CD4-positive, alpha-beta T cell (primary cell): ENCODE measurements around the gene TBC1D2B. TPM values are rescaled to one million over a fixed set of nuclear protein-coding genes. Genes with fewer than 3 reads are reported as not detected.
"Not testable (repeated sequence)": the region's sequence is repeated elsewhere in the genome, so short reads cannot be mapped to it uniquely, and the experiment has no call there.

Experiments used
- ATAC-seq: fragments of 200-7000 bp; cut with Tn5 transposase; one replicate; pipeline ENCODE4 v1.10.0; 2022; ENCODE audit warnings: mild to moderate bottlenecking; ENCODE audit not compliant: poor library complexity
- CTCF ChIA-PET: fragments of 350-600 bp; sonication (Branson Sonifier 250); formaldehyde crosslinking; loops from one replicate; lab custom pipeline; 2021; ENCODE audit warnings: antibody characterized with exemption, inconsistent platforms; lab: Charles Lee
- POLR2A ChIA-PET: fragments of 350-600 bp; sonication (Branson Sonifier 250); formaldehyde crosslinking; loops from one replicate; lab custom pipeline; 2021; ENCODE audit warnings: antibody characterized with exemption, inconsistent platforms; lab: Charles Lee
- DNase-seq, 14 experiments: peaks; one replicate each; pipeline ENCODE4 v3.0.0-alpha.2; 2013 to 2020; ENCODE audit warnings: mixed read lengths in 2 of 14
- H3K27ac ChIP-seq, 2 donors: one replicate each; pipeline versions ENCODE4 v1.5.1 to v1.7.0; 2013; ENCODE audit warnings: low read length in 2 of 2, low read depth in 1 of 2, mild to moderate bottlenecking in 1 of 2
- H3K27me3 ChIP-seq, 2 experiments: 1 replicate in 1 of 2; 2 replicates in 1 of 2; pipeline versions ENCODE4 v1.6.1 to v1.7.0; 2013; ENCODE audit warnings: low read length in 2 of 2, control low read depth in 1 of 2, mild to moderate bottlenecking in 1 of 2, moderate library complexity in 1 of 2; ENCODE audit not compliant: insufficient read depth in 2 of 2, control insufficient read depth in 1 of 2
- H3K36me3 ChIP-seq: one replicate; pipeline ENCODE4 v1.6.1; 2013; ENCODE audit warnings: low read length, control low read depth; ENCODE audit not compliant: insufficient read depth
- H3K4me1 ChIP-seq: one replicate; pipeline ENCODE4 v1.6.1; 2013; ENCODE audit warnings: low read length, control low read depth; ENCODE audit not compliant: insufficient read depth
- H3K4me3 ChIP-seq: one replicate; pipeline ENCODE4 v1.5.1; 2013; ENCODE audit warnings: mild to moderate bottlenecking, low read length, moderate library complexity
- H3K9me3 ChIP-seq, 2 experiments: 1 replicate in 1 of 2; 2 replicates in 1 of 2; pipeline versions ENCODE4 v1.6.1 to v1.7.0; 2013; ENCODE audit warnings: low read length in 2 of 2, mild to moderate bottlenecking in 2 of 2, control low read depth in 1 of 2, moderate library complexity in 1 of 2; ENCODE audit not compliant: control insufficient read depth in 1 of 2, insufficient read depth in 1 of 2
- H3K27ac Mint-ChIP-seq: one replicate; pipeline ENCODE4 v1.8.0; 2020; ENCODE audit warnings: mixed read lengths
- H3K27me3 Mint-ChIP-seq: one replicate; pipeline ENCODE4 v1.8.0; 2021; ENCODE audit warnings: mixed read lengths
- H3K36me3 Mint-ChIP-seq: one replicate; pipeline ENCODE4 v1.8.0; 2021; ENCODE audit warnings: low read depth, mixed read lengths
- H3K4me1 Mint-ChIP-seq: one replicate; pipeline ENCODE4 v1.8.0; 2021; ENCODE audit warnings: low read depth, mixed read lengths
- H3K4me3 Mint-ChIP-seq: one replicate; pipeline ENCODE4 v1.8.0; 2020; ENCODE audit warnings: mild to moderate bottlenecking, mixed read lengths
- H3K9me3 Mint-ChIP-seq: one replicate; pipeline ENCODE4 v1.8.0; 2020; ENCODE audit warnings: mixed read lengths
- CTCF ChIP-seq: fragments of 200-600 bp; IDR thresholded peaks from one replicate; pipeline ENCODE4 v1.8.0; 2022; ENCODE audit warnings: antibody characterized with exemption, mild to moderate bottlenecking
- intact Hi-C, 2 experiments: fragments of 100-400 bp; cut with DNase I in 1 of 2; cut with micrococcal nuclease in 1 of 2; formaldehyde crosslinking; loops; one replicate each; pipeline versions ENCODE4 v1.15.1 to v1.9.0; 2023 to 2025; cut with DNase I, micrococcal nuclease
- total RNA-seq, 174 experiments: library from RNA in 2 of 174; stranded (reverse) in 2 of 174; gene quantifications; one replicate each; pipeline ENCODE4 v1.2.3 and lab custom pipeline; 2021 to 2026

The TBC1D2B gene
- total RNA-seq, 2 experiments from 2014 or later: 89.3 to 97.6 TPM

GRCh38 chr15:78000091-78000926 is 77.2 kb downstream of the TBC1D2B start:
- no peaks in the 10 kb centered on the region for H3K9me3 ChIP-seq
- H3K36me3 Mint-ChIP-seq: peaks cover 76% of the 10 kb centered on the region
- H3K27me3 Mint-ChIP-seq: no peaks in the 10 kb centered on the region
- POLR2A ChIA-PET: interaction anchor here (1.3 kb wide), 1 partner anchor 108 kb away, joined by 10 read pairs; no protein-coding TSS in a partner anchor
- peak overlapping the region; percentile 45 for H3K27ac Mint-ChIP-seq
- peaks cover 14% of the 10 kb centered on the region for H3K4me1 ChIP-seq
- no peak overlapping the region for H3K4me3 Mint-ChIP-seq
- CTCF ChIA-PET: interaction anchor here (0.6 to 2.5 kb wide), 14 partner anchors 10 to 196 kb away, joined by 3 to 57 read pairs (median 4); partner anchors contain the start of genes CIB2 and TBC1D2B
- peak; percentile 70 for TF ChIP-seq CTCF
- H3K27ac ChIP-seq: no peak overlapping the region
- intact Hi-C loops: loop anchor here (1.0 to 2.0 kb wide), 3 partner anchors 76 to 241 kb away; partner anchors contain the start of gene TBC1D2B (in 1 of the 2)
- no peak overlapping the region for H3K4me3 ChIP-seq
- peak; percentile 100 for ATAC-seq
- H3K9me3 Mint-ChIP-seq: no peaks in the 10 kb centered on the region
- no peaks in the 10 kb centered on the region for H3K27me3 ChIP-seq
- H3K4me1 Mint-ChIP-seq: peaks cover 11% of the 10 kb centered on the region
- DNase-seq: peak; percentile 64 to 91 (median 78)
- H3K36me3 ChIP-seq: peaks cover 84% of the 10 kb centered on the region

GRCh38 chr15:77999486-77999885 is 78.0 kb downstream of the TBC1D2B start:
- Histone ChIP-seq H3K9me3 (no peaks in the 10 kb centered on the region), H3K36me3 (peaks cover 76% of the 10 kb centered on the region), H3K27me3 (no peaks in the 10 kb centered on the region), H3K4me1 (peaks cover 10% of the 10 kb centered on the region), H3K27ac (no peak overlapping the region), H3K4me3 (no peak overlapping the region)
- ChIA-PET POLR2A (interaction anchor here (1.3 kb wide), 1 partner anchor 109 kb away, joined by 10 read pairs; no protein-coding TSS in a partner anchor), CTCF (interaction anchor here (0.6 to 2.5 kb wide), 13 partner anchors 10 to 197 kb away, joined by 3 to 57 read pairs (median 4); partner anchors contain the start of genes CIB2 and TBC1D2B)
- peaks cover 10% of the 10 kb centered on the region for H3K4me1 Mint-ChIP-seq
- ATAC-seq (no peak), DNase-seq (no peak)
- no peak overlapping the region for H3K4me3 Mint-ChIP-seq
- TF ChIP-seq CTCF: no peak
- peaks cover 72% of the 10 kb centered on the region for H3K36me3 Mint-ChIP-seq
- intact Hi-C loops: no loop called here
- no peak overlapping the region for H3K27ac Mint-ChIP-seq
- no peaks in the 10 kb centered on the region for H3K27me3 Mint-ChIP-seq
- no peaks in the 10 kb centered on the region for H3K9me3 Mint-ChIP-seq

- Mint-ChIP-seq H3K27me3 (no peaks in the 10 kb centered on the region), H3K4me3 (no peak overlapping the region), H3K9me3 (no peaks in the 10 kb centered on the region), H3K27ac (no peak overlapping the region), H3K36me3 (peaks cover 67% of the 10 kb centered on the region), H3K4me1 (peaks cover 10% of the 10 kb centered on the region)
- ATAC-seq: no peak
- Histone ChIP-seq H3K4me1 (peaks cover 10% of the 10 kb centered on the region), H3K9me3 (no peaks in the 10 kb centered on the region), H3K27me3 (no peaks in the 10 kb centered on the region), H3K27ac (no peak overlapping the region), H3K36me3 (peaks cover 76% of the 10 kb centered on the region), H3K4me3 (no peak overlapping the region)
- POLR2A ChIA-PET: no interaction called here
- no peak for TF ChIP-seq CTCF
- no peak for DNase-seq
- intact Hi-C loops: no loop called here
- CTCF ChIA-PET: interaction anchor here (1.0 kb wide), 1 partner anchor 114 kb away, joined by 4 read pairs; no protein-coding TSS in a partner anchor
Measured at GRCh38 chr15:77998592-77998991, 78.9 kb downstream of the TBC1D2B start.

GRCh38 chr15:77997761-77998554 is 79.6 kb downstream of the TBC1D2B start:
- H3K4me3 ChIP-seq, H3K4me3 Mint-ChIP-seq, H3K9me3 ChIP-seq, H3K4me1 Mint-ChIP-seq, intact Hi-C loops, ATAC-seq, H3K27ac ChIP-seq, H3K27me3 Mint-ChIP-seq, H3K9me3 Mint-ChIP-seq, DNase-seq, POLR2A ChIA-PET, H3K27me3 ChIP-seq: not testable (repeated sequence)
- Histone ChIP-seq H3K4me1 (peaks cover 10% of the 10 kb centered on the region), H3K36me3 (peaks cover 74% of the 10 kb centered on the region)
- CTCF ChIA-PET: interaction anchor here (1.0 kb wide), 1 partner anchor 115 kb away, joined by 4 read pairs; no protein-coding TSS in a partner anchor
- Mint-ChIP-seq H3K36me3 (peaks cover 69% of the 10 kb centered on the region), H3K27ac (peak overlapping the region; percentile 33)
